Stimulated activated CD4-positive, alpha-beta T cell treated with anti-CD3 and anti-CD28 coated beads, Interleukin-4, amount 100 ng/mL, for 4 hours (primary cell): ENCODE results near the gene IGSF9.
"Not testable (repeated sequence)": the region's sequence is repeated elsewhere in the genome, so short reads cannot be mapped to it uniquely, and the experiment has no call there.

ENCODE experiments used
- DNase-seq, 2 experiments: peaks; one replicate each; pipeline ENCODE4 v3.0.0-alpha.2; 2020

Gene IGSF9

GRCh38 chr1:159918352-159919200 is 26.8 kb downstream of the IGSF9 start:
- DNase-seq = no peak

- DNase-seq = no peak
Observed at GRCh38 chr1:159917533-159918351, 27.7 kb downstream of the IGSF9 start.

- DNase-seq = no peak
Observed at GRCh38 chr1:159916242-159917051, 29.0 kb downstream of the IGSF9 start.

- no peak for DNase-seq
Observed at GRCh38 chr1:159915571-159916241, 29.7 kb downstream of the IGSF9 start.

GRCh38 chr1:159914252-159915018 is 31.0 kb downstream of the IGSF9 start:
- no peak for DNase-seq

GRCh38 chr1:159913451-159914192 is 31.8 kb downstream of the IGSF9 start:
- no peak for DNase-seq

- no peak for DNase-seq
Observed at GRCh38 chr1:159911326-159912070, 33.9 kb downstream of the IGSF9 start.

GRCh38 chr1:159908031-159908940 is 37.1 kb downstream of the IGSF9 start:
- no peak for DNase-seq

- DNase-seq = no peak
Observed at GRCh38 chr1:159906960-159907359, 38.5 kb downstream of the IGSF9 start.

GRCh38 chr1:159904036-159904435 is 41.4 kb downstream of the IGSF9 start:
- not testable (repeated sequence) for DNase-seq

- DNase-seq = no peak
Observed at GRCh38 chr1:159902541-159902940, 42.9 kb downstream of the IGSF9 start.

GRCh38 chr1:159900755-159901360 is 44.6 kb downstream of the IGSF9 start:
- no peak for DNase-seq

- DNase-seq = no peak
Observed at GRCh38 chr1:159900086-159900680, 45.2 kb downstream of the IGSF9 start, which contains the start of gene CFAP45. CFAP45 (minus strand) TSS chr1:159900165; CDS start chr1:159900098, 67 bp downstream.

- not testable (repeated sequence) for DNase-seq
Observed at GRCh38 chr1:159899634-159900033, 45.8 kb downstream of the IGSF9 start.

- no peak for DNase-seq
Observed at GRCh38 chr1:159898527-159898926, 46.9 kb downstream of the IGSF9 start.

GRCh38 chr1:159897962-159898361 is 47.5 kb downstream of the IGSF9 start:
- DNase-seq = no peak

- DNase-seq = no peak
Observed at GRCh38 chr1:159896546-159896930, 48.9 kb downstream of the IGSF9 start.
